AG08395 (cell line): ENCODE measurements around the gene SBF2.
"Not testable (repeated sequence)": the region's sequence is repeated elsewhere in the genome, so short reads cannot be mapped to it uniquely, and the experiment has no call there.

Experiments used
- DNase-seq: peaks from one replicate; pipeline ENCODE4 v3.0.0; 2012; ENCODE audit warnings: mixed read lengths, low spot score

The SBF2 gene

DNA sequence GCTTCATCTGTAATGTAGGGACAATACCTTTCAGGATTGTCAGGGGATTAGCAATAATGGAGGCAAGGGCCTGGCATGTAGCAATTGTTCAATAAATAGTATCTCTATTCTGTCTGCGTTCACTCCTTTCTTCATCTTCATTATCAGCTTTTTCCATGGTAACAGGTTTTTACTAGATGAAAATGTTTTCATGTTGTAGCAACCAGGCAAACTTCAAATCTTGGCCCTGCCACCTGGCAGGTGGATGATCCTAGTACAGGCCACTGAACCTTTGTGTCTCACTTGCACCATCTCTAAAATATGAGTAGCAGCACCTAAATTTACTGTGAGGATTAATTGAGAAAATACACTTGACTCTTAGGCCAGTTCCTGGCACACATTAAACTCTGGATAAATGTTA lies 546.8 kb downstream of the SBF2 start:
- DNase-seq, result no peak

DNA sequence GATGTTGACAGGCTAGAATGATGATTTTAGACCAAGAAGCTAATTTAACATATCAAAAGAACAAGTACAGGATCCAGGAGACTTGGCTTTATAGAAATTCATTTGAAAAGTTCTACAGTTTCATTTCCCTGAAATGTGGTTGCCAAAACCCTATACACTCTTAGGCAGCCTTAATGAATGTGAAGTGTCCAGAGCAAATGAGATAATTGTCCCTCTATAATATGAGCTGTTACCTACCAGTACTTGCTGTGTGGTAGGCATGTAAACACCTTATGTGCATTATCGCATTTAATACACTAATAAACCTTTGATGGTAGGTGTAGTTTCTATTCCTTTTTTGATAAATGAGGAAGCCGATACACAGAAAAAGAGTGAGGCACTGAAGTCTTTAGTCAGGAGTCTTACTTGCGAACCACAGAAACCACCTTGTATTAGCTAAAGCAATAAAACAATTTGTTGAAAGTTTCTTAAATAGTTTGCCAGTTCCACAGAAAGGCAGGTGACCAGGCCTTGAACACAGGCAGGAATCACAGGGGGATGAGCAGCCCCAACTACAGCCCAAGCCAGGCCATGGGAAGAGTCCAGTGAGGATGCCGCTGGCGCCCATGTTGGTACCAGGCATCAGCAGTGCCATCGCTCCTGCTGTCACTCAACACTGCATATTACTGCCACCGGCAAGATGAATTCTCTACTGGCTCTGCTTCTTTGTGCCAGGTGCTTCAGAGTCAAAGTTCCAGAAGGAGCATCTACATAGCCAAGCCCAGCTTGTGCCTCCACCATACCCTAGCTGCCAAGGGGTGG lies 548.4 kb downstream of the SBF2 start:
- no peak for DNase-seq

DNA sequence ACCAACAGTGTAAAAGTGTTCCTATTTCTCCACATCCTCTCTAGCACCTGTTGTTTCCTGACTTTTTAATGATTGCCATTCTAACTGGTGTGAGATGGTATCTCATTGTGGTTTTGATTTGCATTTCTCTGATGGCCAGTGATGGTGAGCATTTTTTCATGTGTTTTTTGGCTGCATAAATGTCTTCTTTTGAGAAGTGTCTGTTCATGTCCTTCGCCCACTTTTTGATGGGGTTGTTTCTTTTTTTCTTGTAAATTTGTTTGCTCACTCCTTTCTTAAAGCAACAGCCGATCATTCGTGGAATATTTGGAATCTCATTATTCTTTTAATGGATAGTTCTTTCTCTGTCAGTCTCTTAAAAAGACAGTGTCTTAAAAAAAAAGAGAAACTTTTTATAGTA lies 550.5 kb downstream of the SBF2 start:
- DNase-seq, result not testable (repeated sequence)

DNA sequence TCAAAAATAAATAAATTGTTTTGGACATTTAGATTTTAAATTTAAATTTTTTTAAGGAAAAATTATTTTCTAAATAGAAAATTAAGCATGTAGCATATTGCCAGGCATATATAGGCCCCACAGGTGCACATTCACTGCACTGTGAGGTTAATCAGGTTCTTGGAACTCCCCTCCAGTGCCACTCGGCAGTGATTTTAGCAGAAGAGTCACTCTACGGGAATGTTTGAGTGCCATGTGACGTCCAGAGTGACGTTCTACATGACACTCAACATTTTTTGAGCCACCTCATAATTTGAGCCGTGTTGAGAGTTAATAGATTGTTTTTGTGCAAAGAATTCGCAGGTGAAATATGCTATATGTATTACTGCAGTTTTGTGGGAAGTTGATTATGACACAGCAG lies 552.8 kb downstream of the SBF2 start:
- DNase-seq, result no peak

DNA sequence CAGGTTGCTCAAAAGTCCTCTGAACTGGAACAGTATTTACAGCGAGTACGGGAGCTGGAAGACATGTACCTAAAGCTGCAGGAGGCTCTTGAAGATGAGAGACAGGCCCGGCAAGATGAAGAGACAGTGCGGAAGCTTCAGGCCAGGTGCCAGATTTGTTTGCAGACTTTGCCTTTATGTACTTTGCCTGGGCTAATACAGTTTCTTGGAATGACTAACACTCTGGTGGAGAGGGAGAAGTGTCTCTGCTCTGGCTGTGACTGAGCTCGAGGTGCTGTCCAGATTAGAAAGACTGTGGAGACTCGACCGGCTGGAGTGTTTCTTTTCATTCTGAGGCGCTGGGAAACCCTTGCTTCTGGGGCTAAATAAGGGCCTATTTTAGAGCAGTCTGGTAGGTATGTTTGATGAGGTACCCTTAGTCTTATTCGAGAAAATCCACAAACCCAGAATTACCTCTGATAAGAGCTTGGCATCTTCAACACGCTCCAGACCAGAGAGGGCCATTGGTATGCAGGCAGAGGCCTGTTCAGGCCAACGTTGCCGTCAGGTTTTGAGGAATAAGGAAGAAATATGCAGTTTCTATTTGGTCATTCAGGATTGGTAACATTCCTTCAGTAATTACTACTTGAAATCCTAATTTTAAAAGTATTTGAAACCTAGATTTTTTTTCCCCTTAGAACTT lies 553.7 kb downstream of the SBF2 start:
- no peak for DNase-seq

DNA sequence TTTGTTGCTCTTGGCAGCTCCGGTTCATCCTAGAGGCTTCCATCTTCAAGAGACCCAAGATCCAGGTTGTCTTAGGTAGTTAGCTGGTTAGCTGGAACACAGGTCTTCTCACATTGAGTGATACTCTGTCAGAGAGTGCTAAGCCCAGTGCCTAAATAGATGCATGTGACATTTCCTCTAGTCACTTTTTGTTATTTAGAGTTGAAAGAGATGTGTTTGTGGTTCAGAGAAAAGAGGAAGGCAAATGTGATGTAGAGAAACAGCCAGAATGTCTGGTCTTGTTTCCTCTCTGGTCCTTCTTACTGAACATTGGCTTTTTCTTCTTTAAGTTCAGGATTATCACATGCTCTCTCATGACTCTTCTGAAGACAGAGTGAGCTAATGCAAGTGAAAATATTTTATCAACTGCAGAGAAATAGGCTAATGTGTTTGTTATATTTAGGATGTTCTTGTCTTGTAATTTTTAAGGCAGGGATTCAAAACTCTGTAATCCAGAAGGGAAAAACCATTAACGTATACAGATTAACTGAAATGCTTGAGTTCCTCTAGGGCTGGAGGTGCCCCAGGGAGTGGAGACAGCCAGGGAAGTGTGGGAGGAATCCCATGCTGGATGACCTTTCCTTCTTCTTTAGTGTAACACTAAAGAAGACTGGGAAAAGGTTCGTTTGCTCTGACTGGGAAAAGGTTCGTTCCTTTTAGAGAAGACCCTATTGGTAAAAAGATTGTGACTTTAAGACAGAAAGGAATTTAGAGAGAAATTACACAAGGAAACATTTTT lies 554.7 kb downstream of the SBF2 start:
- no peak for DNase-seq

DNA sequence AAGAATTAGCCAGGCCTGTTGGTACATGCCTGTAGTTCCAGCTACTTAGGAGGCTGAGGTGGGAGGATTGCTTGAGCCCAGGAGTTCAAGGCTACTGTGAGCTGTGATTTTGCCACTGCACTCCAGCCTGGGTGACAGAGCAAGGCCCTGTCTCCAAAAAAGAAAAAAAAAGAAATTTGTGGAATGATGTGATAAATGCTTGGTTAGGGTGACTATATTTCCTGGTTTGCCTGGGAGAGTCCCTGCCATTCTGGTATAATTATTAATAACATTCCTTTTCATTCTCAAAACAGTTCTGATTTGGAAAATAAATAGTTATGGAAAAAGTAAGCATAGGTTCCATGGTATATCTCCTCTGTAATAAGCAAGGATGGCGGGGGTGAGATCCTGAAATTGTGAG lies 555.3 kb downstream of the SBF2 start:
- no peak for DNase-seq

DNA sequence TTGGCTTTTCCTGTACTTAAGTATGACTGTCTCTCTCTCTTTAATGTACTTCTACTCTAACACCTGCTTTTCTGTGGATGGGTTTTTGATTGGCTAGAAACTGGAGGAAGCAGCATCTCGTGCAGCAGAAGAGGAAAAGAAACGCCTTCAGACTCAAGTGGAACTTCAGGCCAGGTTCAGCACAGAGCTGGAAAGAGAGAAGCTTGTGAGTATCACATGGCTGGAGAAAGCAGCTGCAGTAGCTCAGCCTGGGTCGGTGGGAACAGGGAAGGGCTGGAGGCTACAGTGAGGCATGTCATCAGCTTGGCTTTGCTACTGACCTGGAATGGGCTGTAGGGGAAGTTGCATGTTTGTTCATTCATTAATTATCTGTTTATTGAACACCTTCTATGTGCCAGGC lies 555.9 kb downstream of the SBF2 start:
- no peak for DNase-seq

DNA sequence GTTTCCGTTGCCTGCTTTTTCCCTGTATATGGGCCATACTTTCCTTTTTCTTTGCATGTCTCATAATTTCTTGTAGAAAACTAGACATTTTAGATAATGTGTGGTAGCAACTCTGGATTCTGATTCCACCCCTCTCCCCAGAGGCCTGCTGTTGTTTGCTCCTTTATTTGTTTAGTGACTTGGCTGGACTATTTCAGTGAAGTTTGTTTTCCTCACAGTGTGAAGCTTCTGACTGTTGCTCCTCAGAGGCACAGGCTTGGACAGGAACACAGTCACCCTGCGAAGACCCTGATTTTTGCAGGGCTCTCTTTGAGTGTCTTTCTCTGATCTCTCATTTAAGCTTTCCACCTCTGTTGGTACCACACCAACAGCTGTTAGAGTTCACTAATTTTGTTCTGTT lies 557.7 kb downstream of the SBF2 start:
- DNase-seq, result no peak

DNA sequence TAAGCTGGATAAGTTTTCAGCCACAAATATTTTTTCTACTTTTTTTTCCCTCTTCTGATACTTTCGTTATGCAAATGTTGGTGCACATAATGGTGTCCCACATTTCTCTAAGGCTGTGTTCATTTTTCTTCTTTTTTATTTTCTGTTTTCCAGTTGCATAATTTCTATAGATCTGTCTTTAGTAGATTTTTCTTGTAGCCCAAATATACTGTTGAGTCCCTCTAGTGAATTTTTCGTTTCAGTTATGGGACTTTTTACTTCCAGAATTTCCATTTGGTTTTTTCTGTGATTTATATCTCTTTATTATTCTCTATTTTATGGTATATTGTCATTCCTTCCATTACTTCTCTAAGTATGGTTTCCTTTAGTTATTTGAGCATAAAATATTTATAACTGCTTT lies 558.1 kb downstream of the SBF2 start:
- no peak for DNase-seq

DNA sequence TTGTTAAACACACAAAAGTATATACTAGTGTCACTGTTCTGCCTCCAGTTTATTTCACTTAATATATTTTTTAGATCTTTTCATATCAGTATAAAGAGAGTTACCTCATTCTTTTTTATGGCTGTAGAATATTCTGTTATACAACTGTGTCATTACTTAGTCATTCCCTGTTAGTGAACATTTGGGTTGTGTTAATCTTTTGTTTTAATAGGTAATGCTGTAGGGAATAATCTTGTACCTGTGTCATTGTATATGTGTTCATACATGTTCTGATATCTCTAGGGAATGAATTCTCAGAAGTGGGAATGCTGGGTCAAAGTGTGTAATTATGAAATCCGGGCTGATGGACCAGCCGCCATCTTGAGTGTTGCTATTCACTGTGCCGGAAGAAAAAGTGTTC lies 558.8 kb downstream of the SBF2 start:
- DNase-seq, result no peak

DNA sequence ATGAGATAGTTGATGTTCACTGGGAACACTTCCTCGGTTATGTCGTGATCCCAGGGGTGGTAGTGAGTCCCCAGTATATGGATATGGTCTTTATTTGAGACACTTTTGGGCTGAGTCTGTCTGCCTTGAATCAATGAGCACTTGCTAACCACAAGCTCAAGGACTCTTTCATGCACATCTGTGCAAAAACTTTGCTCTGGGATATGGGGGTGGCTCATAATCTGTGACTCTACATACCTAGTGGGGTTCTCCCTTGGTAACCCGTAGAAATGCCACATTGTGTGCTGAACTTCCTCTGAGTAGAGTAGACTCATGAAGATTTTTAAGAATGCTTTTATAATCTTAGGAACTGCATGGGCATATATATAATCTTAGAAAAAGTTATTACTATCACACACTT lies 560.8 kb downstream of the SBF2 start:
- no peak for DNase-seq

DNA sequence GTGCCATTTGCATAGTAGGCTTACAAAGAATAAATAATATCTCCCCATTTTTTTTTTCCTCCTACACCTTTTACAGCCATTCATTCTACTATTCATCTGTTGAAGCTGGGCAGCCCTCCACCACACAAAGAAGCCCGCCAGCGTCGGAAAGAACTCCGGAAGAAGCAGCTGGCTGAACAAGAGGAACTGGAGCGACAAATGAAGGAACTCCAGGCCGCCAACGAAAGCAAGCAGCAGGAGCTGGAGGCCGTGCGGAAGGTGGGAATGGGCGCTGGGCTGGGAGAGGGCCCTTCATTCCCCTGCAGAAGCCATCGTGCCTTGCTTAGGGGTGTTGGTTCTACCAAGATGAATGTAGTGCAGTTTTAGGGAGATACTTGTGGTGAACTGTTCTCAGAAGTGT lies 561.6 kb downstream of the SBF2 start:
- DNase-seq, result no peak

DNA sequence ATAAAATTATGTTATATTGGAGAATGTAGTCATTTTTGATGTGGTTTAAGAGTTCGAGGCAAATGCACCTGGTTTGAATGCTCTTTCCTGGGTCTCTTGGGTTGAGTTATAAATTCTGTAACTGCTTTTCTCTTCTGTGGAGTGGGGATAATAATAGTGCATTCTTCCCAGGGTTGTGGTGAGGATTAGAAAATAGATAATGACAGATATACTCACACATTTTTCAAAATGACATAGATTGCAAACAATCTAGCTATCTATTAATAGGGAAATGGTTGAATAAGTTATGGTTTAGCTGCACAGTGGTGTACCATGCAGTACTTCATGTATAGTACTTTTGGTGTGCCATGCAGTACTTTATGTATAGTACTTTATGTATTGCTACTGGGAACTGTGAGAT lies 562.8 kb downstream of the SBF2 start:
- no peak for DNase-seq
